ENCODE measurements around the gene EBI3.

Gene EBI3

DNA sequence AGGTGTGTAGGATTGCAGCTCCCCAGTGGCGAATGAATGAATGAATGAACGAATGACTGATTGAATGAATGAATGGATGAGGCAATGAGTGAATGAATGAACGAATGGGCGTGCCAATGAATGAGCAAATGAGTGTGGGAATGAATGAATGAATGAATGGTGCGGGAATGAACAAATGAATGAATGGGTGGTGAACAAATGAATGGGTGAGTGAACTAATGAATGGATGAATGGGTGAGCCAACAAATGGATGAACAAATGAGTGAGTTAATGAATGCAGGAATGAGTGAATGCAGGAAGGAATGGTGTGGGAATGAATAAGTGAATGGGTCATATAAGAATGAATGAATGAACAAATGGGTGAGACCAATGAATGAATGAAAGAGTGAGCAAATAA, 32.1 kb upstream of the EBI3 start:
- Histone ChIP-seq H3K36me3 (ENCODE audit: low read depth) (no peaks in the 10 kb centered on the region), H3K9me3 (ENCODE audit: severe bottlenecking) (no peaks in the 10 kb centered on the region), H3K27ac (ENCODE audit: poor library complexity, severe bottlenecking) (no peak overlapping the region), H3K27me3 (ENCODE audit: insufficient read depth, poor library complexity, severe bottlenecking) (peaks cover 24% of the 10 kb centered on the region), H3K4me3 (ENCODE audit: severe bottlenecking) (no peak overlapping the region), H3K4me1 (ENCODE audit: insufficient read depth, poor library complexity, severe bottlenecking) (no peaks in the 10 kb centered on the region)
- no peak for TF ChIP-seq CTCF (IDR thresholded peaks at IDR 0.05; ENCODE audit: poor library complexity, severe bottlenecking)
- ATAC-seq (ENCODE audit: low read depth) = no peak
- DNase-seq (ENCODE audit: low spot score) = no peak

- Histone ChIP-seq H3K4me3 (ENCODE audit: severe bottlenecking) (no peak overlapping the region), H3K36me3 (ENCODE audit: low read depth) (no peaks in the 10 kb centered on the region), H3K27ac (ENCODE audit: poor library complexity, severe bottlenecking) (no peak overlapping the region), H3K4me1 (ENCODE audit: insufficient read depth, poor library complexity, severe bottlenecking) (no peaks in the 10 kb centered on the region), H3K27me3 (ENCODE audit: insufficient read depth, poor library complexity, severe bottlenecking) (peaks cover 24% of the 10 kb centered on the region), H3K9me3 (ENCODE audit: severe bottlenecking) (no peaks in the 10 kb centered on the region)
- no peak for TF ChIP-seq CTCF (IDR thresholded peaks at IDR 0.05; ENCODE audit: poor library complexity, severe bottlenecking)
- no peak for DNase-seq (ENCODE audit: low spot score)
- no peak for ATAC-seq (ENCODE audit: low read depth)
Observed at GRCh38 chr19:4197625-4198466, 31.5 kb upstream of the EBI3 start.

DNA sequence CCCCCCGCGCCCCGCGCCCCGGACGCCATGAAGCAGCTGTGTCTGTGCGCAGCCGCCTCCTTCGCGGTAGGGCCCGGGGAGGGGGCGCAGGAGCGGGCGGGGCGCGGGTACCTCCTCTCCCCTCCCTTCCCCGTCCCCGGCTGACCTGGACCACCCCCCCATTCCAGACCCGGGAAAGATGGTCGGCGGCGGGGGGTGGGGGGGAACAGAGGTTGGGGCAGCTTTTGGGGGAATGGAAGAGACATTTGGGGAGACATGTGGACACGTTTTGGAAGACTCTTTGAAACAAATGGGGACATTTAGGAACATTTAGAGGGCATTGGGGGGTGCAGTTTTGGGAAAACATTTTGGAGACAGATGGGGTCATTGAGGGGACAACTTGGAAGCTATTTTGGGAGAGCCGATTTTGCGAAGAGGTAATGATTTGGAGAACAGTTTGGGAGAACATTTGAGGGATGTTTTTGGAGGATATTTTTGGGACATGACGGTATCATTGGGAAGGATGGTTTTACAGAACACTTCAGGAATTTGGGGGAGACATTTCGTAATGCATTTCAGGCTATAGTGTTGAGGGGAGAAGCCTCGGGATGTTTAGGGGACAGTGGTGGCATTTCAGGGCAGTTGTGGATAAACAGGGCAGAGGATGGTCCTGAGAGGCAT, 30.7 kb upstream of the EBI3 start:
- Histone ChIP-seq H3K4me1 (ENCODE audit: insufficient read depth, poor library complexity, severe bottlenecking) (no peaks in the 10 kb centered on the region), H3K4me3 (ENCODE audit: severe bottlenecking) (no peak overlapping the region), H3K9me3 (ENCODE audit: severe bottlenecking) (no peaks in the 10 kb centered on the region), H3K36me3 (ENCODE audit: low read depth) (no peaks in the 10 kb centered on the region), H3K27ac (ENCODE audit: poor library complexity, severe bottlenecking) (no peak overlapping the region), H3K27me3 (ENCODE audit: insufficient read depth, poor library complexity, severe bottlenecking) (peaks cover 24% of the 10 kb centered on the region)
- TF ChIP-seq CTCF (IDR thresholded peaks at IDR 0.05; ENCODE audit: poor library complexity, severe bottlenecking) = no peak
- ATAC-seq (ENCODE audit: low read depth) (no peak), DNase-seq (ENCODE audit: low spot score) (no peak)

DNA sequence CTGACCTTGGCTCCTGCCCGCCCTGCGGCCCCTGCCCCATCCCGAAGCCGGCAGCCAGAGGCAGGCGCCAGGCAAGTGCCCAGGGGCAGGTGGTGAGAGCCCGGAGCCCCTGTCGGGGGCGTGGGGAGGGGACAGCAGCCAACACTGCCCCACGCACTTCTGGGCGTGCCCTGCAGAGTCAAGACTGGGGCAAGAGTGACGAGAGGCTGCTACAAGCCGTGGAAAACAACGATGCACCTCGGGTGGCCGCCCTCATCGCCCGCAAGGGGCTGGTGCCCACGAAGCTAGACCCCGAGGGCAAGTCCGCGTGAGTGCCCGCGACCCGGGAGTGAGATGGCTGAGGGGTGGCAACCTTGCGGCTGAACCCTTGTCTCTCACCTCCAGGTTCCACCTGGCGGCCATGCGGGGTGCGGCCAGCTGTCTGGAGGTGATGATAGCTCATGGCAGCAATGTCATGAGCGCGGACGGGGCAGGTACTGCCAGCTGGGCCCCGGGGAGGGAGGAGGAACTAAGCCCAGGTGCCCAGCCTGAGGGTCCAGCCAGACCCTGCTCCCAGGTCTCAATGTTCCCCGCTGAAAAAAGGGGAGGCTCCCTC, 29.5 kb upstream of the EBI3 start:
- Histone ChIP-seq H3K9me3 (ENCODE audit: severe bottlenecking) (no peaks in the 10 kb centered on the region), H3K4me3 (ENCODE audit: severe bottlenecking) (no peak overlapping the region), H3K4me1 (ENCODE audit: insufficient read depth, poor library complexity, severe bottlenecking) (no peaks in the 10 kb centered on the region), H3K27ac (ENCODE audit: poor library complexity, severe bottlenecking) (no peak overlapping the region), H3K27me3 (ENCODE audit: insufficient read depth, poor library complexity, severe bottlenecking) (peaks cover 24% of the 10 kb centered on the region), H3K36me3 (ENCODE audit: low read depth) (no peaks in the 10 kb centered on the region)
- DNase-seq (ENCODE audit: low spot score) = no peak
- peak; percentile 13 for TF ChIP-seq CTCF (IDR thresholded peaks at IDR 0.05; ENCODE audit: poor library complexity, severe bottlenecking)
- peak; percentile 61; the same call in 1 of the 3 replicates for ATAC-seq (ENCODE audit: low read depth)

Measured in RWPE2 (cell line).